NCI-H1694 treated with DMSO at 0.1 percent for 48 hours (cell line): ENCODE data around the gene IL12A.

Experiments used
- DNase-seq: peaks from one replicate; lab custom pipeline; 2025; lab: John Stamatoyannopoulos, UW

The IL12A gene

GRCh38 chr3:159988617-159989271 is at the start of gene IL12A:
Gene IL12A, plus strand, starts transcription at chr3:159988835.
- no peak for DNase-seq

- DNase-seq: no peak
Measured at GRCh38 chr3:159941038-159942000, 47.3 kb upstream of the IL12A start.

- DNase-seq: no peak
Measured at GRCh38 chr3:159944781-159945180, 43.9 kb upstream of the IL12A start.

GRCh38 chr3:159945930-159946329 is 42.7 kb upstream of the IL12A start:
- no peak for DNase-seq

- DNase-seq: no peak
Measured at GRCh38 chr3:159947220-159947619, 41.4 kb upstream of the IL12A start.

GRCh38 chr3:159948429-159949144 is 40.0 kb upstream of the IL12A start:
- no peak for DNase-seq

GRCh38 chr3:159950156-159950898 is 38.3 kb upstream of the IL12A start:
- no peak for DNase-seq

GRCh38 chr3:159951540-159951939 is 37.1 kb upstream of the IL12A start:
- DNase-seq: no peak

GRCh38 chr3:159953325-159954085 is 35.1 kb upstream of the IL12A start:
- no peak for DNase-seq

- no peak for DNase-seq
Measured at GRCh38 chr3:159960188-159961148, 28.2 kb upstream of the IL12A start.

- DNase-seq: no peak
Measured at GRCh38 chr3:159964166-159964973, 24.3 kb upstream of the IL12A start.

- no peak for DNase-seq
Measured at GRCh38 chr3:159971311-159971710, 17.3 kb upstream of the IL12A start.

GRCh38 chr3:159977295-159977694 is 11.3 kb upstream of the IL12A start:
- DNase-seq: no peak

- DNase-seq: no peak
Measured at GRCh38 chr3:159978353-159978752, 10.3 kb upstream of the IL12A start.

- no peak for DNase-seq
Measured at GRCh38 chr3:159978918-159979703, 9.5 kb upstream of the IL12A start.

GRCh38 chr3:159982442-159982974 is 6.1 kb upstream of the IL12A start:
- no peak for DNase-seq

- DNase-seq: no peak
Measured at GRCh38 chr3:159987291-159987711, 1.3 kb upstream of the IL12A start.
